Posterior cingulate gyrus (tissue), 11 donors: ENCODE measurements around the gene SERPINB2.
"Not testable (repeated sequence)": the region's sequence is repeated elsewhere in the genome, so short reads cannot be mapped to it uniquely, and the experiment has no call there.

Experiments used
- DNase-seq, 10 donors: peaks; one replicate each; pipeline versions ENCODE4 v3.0.0 to v3.0.0-alpha.2; 2020 to 2021; ENCODE audit warnings: mixed read lengths in 3 of 10
- intact Hi-C: fragments of 100-400 bp; cut with DNase I; formaldehyde crosslinking; loops from one replicate; pipeline ENCODE4 v1.15.1; 2023

Gene SERPINB2

GRCh38 chr18:63888470-63889190 lies 1.1 kb downstream of the SERPINB2 start:
- intact Hi-C loops: no loop called here
- no peak for DNase-seq

- no peak for DNase-seq
- intact Hi-C loops: no loop called here
Measured at GRCh38 chr18:63889626-63890025, 2.1 kb downstream of the SERPINB2 start.

- DNase-seq: no peak
- intact Hi-C loops: no loop called here
Measured at GRCh38 chr18:63890237-63890949, 2.9 kb downstream of the SERPINB2 start.

- intact Hi-C loops: no loop called here
- no peak for DNase-seq
Measured at GRCh38 chr18:63890950-63891304, 3.4 kb downstream of the SERPINB2 start.

GRCh38 chr18:63892566-63892965 lies 5.1 kb downstream of the SERPINB2 start:
- intact Hi-C loops: no loop called here
- no peak for DNase-seq

- DNase-seq: no peak
- intact Hi-C loops: no loop called here
Measured at GRCh38 chr18:63894106-63894772, 6.7 kb downstream of the SERPINB2 start.

- DNase-seq: no peak
- intact Hi-C loops: no loop called here
Measured at GRCh38 chr18:63895190-63895589, 7.7 kb downstream of the SERPINB2 start.

- DNase-seq: no peak
- intact Hi-C loops: no loop called here
Measured at GRCh38 chr18:63897072-63897471, 9.6 kb downstream of the SERPINB2 start.

- DNase-seq: no peak
- intact Hi-C loops: no loop called here
Measured at GRCh38 chr18:63899206-63899605, 11.7 kb downstream of the SERPINB2 start.

GRCh38 chr18:63903851-63904570 lies 16.5 kb downstream of the SERPINB2 start:
- no peak for DNase-seq
- intact Hi-C loops: no loop called here

- intact Hi-C loops: no loop called here
- no peak for DNase-seq
Measured at GRCh38 chr18:63904694-63905093, 17.2 kb downstream of the SERPINB2 start.

GRCh38 chr18:63905361-63905760 lies 17.9 kb downstream of the SERPINB2 start:
- DNase-seq: no peak

GRCh38 chr18:63906056-63906455 lies 18.6 kb downstream of the SERPINB2 start:
- intact Hi-C loops: no loop called here
- DNase-seq: no peak

More at GRCh38 chr18:63905361-63905760, 17.9 kb downstream of the SERPINB2 start:
- intact Hi-C loops: no loop called here

GRCh38 chr18:63907664-63908063 lies 20.2 kb downstream of the SERPINB2 start, which contains the start of gene SERPINB10:
Gene SERPINB10, plus strand, starts transcription at chr18:63907958. Its CDS starts 7,553 bp downstream, at chr18:63915511.
- intact Hi-C loops: no loop called here
- DNase-seq: no peak

GRCh38 chr18:63908858-63909257 lies 21.4 kb downstream of the SERPINB2 start:
- DNase-seq: no peak
- intact Hi-C loops: no loop called here

GRCh38 chr18:63909870-63910269 lies 22.4 kb downstream of the SERPINB2 start:
- intact Hi-C loops: no loop called here
- no peak for DNase-seq

- DNase-seq: no peak
- intact Hi-C loops: no loop called here
Measured at GRCh38 chr18:63917817-63918216, 30.3 kb downstream of the SERPINB2 start.

- no peak for DNase-seq
- intact Hi-C loops: no loop called here
Measured at GRCh38 chr18:63922049-63922448, 34.5 kb downstream of the SERPINB2 start.

GRCh38 chr18:63924551-63924950 lies 37.0 kb downstream of the SERPINB2 start:
- no peak for DNase-seq
- intact Hi-C loops: no loop called here

- intact Hi-C loops: no loop called here
- no peak for DNase-seq
Measured at GRCh38 chr18:63928331-63928730, 40.8 kb downstream of the SERPINB2 start.

GRCh38 chr18:63929369-63929768 lies 41.9 kb downstream of the SERPINB2 start:
- DNase-seq, intact Hi-C loops: not testable (repeated sequence)
